PC-9 (cell line): ENCODE results near the gene TSFM. TPM values are rescaled to one million over a fixed set of nuclear protein-coding genes. Genes with fewer than 3 reads are reported as not detected.

Source experiments
- Bru-seq: library from RNA; stranded (reverse); fragments of 400-500 nt; gene quantifications from one replicate; lab custom pipeline; 2021; lab: Mats Ljungman, UMichigan
- BruChase-seq, 2 experiments: library from RNA; stranded (reverse); fragments of 400-500 nt; gene quantifications; one replicate each; lab custom pipeline; 2021; lab: Mats Ljungman, UMichigan
- BruUV-seq: library from RNA; stranded (reverse); fragments of 400-500 nt; replicated peaks from 2 replicates; lab custom pipeline; 2021; lab: Mats Ljungman, UMichigan
- CTCF ChIA-PET: fragments of 300-600 bp; sonication (Branson Sonifier 250); formaldehyde crosslinking; loops from one replicate; lab custom pipeline; 2022; ENCODE audit warnings: antibody characterized with exemption; lab: Charles Lee
- POLR2A ChIA-PET: fragments of 300-600 bp; sonication (Branson Sonifier 250); formaldehyde crosslinking; loops from one replicate; lab custom pipeline; 2022; ENCODE audit warnings: antibody characterized with exemption; ENCODE audit not compliant: unreplicated experiment; lab: Charles Lee
- DNase-seq, 2 experiments: peaks; one replicate each; pipeline versions ENCODE4 v3.0.0 to v3.0.0-alpha.2; 2015 to 2022; ENCODE audit warnings: mixed read lengths in 1 of 2
- H2AFZ ChIP-seq: fragments of 200-600 bp; sonication (generic); 2 replicates; pipeline ENCODE4 v1.8.1; 2017; ENCODE audit warnings: antibody characterized with exemption
- H3F3A ChIP-seq: fragments of 200-600 bp; sonication (generic); 2 replicates; pipeline ENCODE4 v1.8.1; 2017; ENCODE audit warnings: antibody characterized with exemption, mild to moderate bottlenecking, low read depth; ENCODE audit not compliant: insufficient read depth
- H3K27ac ChIP-seq: fragments of 200-600 bp; sonication (generic); 2 replicates; pipeline ENCODE4 v1.6.1; 2016; ENCODE audit warnings: mixed run types
- H3K27me3 ChIP-seq: fragments of 200-600 bp; sonication (generic); 2 replicates; pipeline ENCODE4 v1.6.1; 2016; ENCODE audit warnings: low read depth, mixed run types; ENCODE audit not compliant: insufficient read depth
- H3K36me3 ChIP-seq: fragments of 200-600 bp; sonication (generic); 2 replicates; pipeline ENCODE4 v1.6.1; 2016; ENCODE audit warnings: low read depth, mixed run types
- H3K4me1 ChIP-seq: fragments of 200-600 bp; sonication (generic); replicated peaks from 2 replicates; pipeline ENCODE4 v1.6.1; 2016; ENCODE audit warnings: mixed run types; ENCODE audit not compliant: insufficient read depth
- H3K4me2 ChIP-seq: fragments of 200-600 bp; sonication (generic); 2 replicates; pipeline ENCODE4 v1.6.1; 2017; ENCODE audit warnings: mixed run types
- H3K4me3 ChIP-seq: fragments of 200-600 bp; sonication (generic); 2 replicates; pipeline ENCODE4 v1.6.1; 2016; ENCODE audit warnings: mixed run types
- H3K79me2 ChIP-seq: fragments of 200-600 bp; sonication (generic); 2 replicates; pipeline ENCODE4 v1.6.1; 2017; ENCODE audit warnings: low read depth, mixed run types
- H3K9me2 ChIP-seq: fragments of 200-600 bp; sonication (generic); 2 replicates; pipeline ENCODE4 v1.8.1; 2017; ENCODE audit warnings: mild to moderate bottlenecking; ENCODE audit not compliant: insufficient read depth
- H3K9me3 ChIP-seq: fragments of 200-600 bp; sonication (generic); 2 replicates; pipeline ENCODE4 v1.8.1; 2016; ENCODE audit warnings: low read depth; ENCODE audit not compliant: insufficient read depth
- H4K20me1 ChIP-seq: fragments of 200-600 bp; sonication (generic); 2 replicates; pipeline ENCODE4 v1.8.1; 2017; ENCODE audit not compliant: insufficient read depth
- CTCF ChIP-seq: fragments of 200-600 bp; sonication (generic); conservative IDR thresholded peaks from 2 replicates; pipeline ENCODE4 v1.6.1; 2017; ENCODE audit warnings: mixed run types, antibody characterized with exemption, mild to moderate bottlenecking, moderate library complexity
- EZH2 ChIP-seq: fragments of 200-600 bp; sonication (generic); IDR thresholded peaks from 2 replicates; pipeline ENCODE4 v1.8.0; 2017; ENCODE audit warnings: antibody characterized with exemption, low read depth
- intact Hi-C: fragments of 100-400 bp; cut with micrococcal nuclease; formaldehyde crosslinking; loops from one replicate; pipeline ENCODE4 v1.10.0; 2022; ENCODE audit not compliant: unreplicated experiment
- long read RNA-seq: library from polyadenylated mRNA; stranded (forward); transcript quantifications from one replicate; pipeline ENCODE4 v2.0.0, GENCODE V29; 2022
- total RNA-seq: library from RNA; stranded (reverse); gene quantifications from 2 replicates; pipeline ENCODE4 v1.2.3, GENCODE V29; 2021

The TSFM gene
- 38.1 and 44.8 TPM in 2 replicates for total RNA-seq
- Bru-seq, nascent RNA, result percentile 72 among the genes with signal in this experiment
- percentile 68 among the genes with signal in this experiment for BruChase-seq, experiment 1, labeled RNA remaining after a 2-hour chase
- BruChase-seq, experiment 2, labeled RNA remaining after a 6-hour chase, result percentile 74 among the genes with signal in this experiment
- long read RNA-seq, transcript TSFM-204 (6 exons, 2,192 nt), result major isoform, 57 of 78 reads
- long read RNA-seq, partial matches to known transcripts, result 6 of 78 reads
- long read RNA-seq, other reads (novel, unspliced or antisense), result 11 of 78 reads

GRCh38 chr12:57782608-57783465 is at the start of gene TSFM:
TSS of gene TSFM (plus strand) at chr12:57782787. CDS start at chr12:57782802, 15 bp downstream.
- POLR2A ChIA-PET, result interaction anchor here (0.6 kb wide), 1 partner anchor 10 kb away, joined by 4 read pairs; the partner anchor contains the start of gene EEF1AKMT3
- H2AFZ ChIP-seq, result peak within 1 kb of the TSS; percentile 90
- no TSS peak for BruUV-seq

GRCh38 chr12:57733928-57734327 is 48.7 kb upstream of the TSFM start:
- no peaks in the 10 kb centered on the region for H3K9me2 ChIP-seq
- TF ChIP-seq CTCF (no peak), EZH2 (no peak)
- intact Hi-C loops, result no loop called here
- H3K4me1 ChIP-seq, result no peaks in the 10 kb centered on the region
- no peak overlapping the region for H3K27ac ChIP-seq
- H3K27me3 ChIP-seq, result peaks cover 22% of the 10 kb centered on the region
- ChIA-PET CTCF (no interaction called here), POLR2A (no interaction called here)
- no peak for DNase-seq
- H3K9me3 ChIP-seq, result no peaks in the 10 kb centered on the region
- H3F3A ChIP-seq, result peaks cover 5% of the 10 kb centered on the region; the same call in 1 of the 2 replicates
- no TSS peak for BruUV-seq
- H3K4me2 ChIP-seq, result no peak overlapping the region
- no peaks in the 10 kb centered on the region for H3K79me2 ChIP-seq
- H3K4me3 ChIP-seq, result no peak overlapping the region
- no peaks in the 10 kb centered on the region for H4K20me1 ChIP-seq
- no peak overlapping the region for H2AFZ ChIP-seq
- no peaks in the 10 kb centered on the region for H3K36me3 ChIP-seq

More at GRCh38 chr12:57782608-57783465, at the start of gene TSFM:
- H3K27me3 ChIP-seq, result no peaks in the 10 kb centered on the region
- H3K9me2 ChIP-seq, result no peaks in the 10 kb centered on the region
- no peaks in the 10 kb centered on the region for H4K20me1 ChIP-seq
- peak within 1 kb of the TSS; percentile 96 for H3K4me3 ChIP-seq
- peaks cover 10% of the 10 kb centered on the region; the same call in 1 of the 2 replicates for H3F3A ChIP-seq
- H3K36me3 ChIP-seq, result peaks cover 26% of the 10 kb centered on the region
- peak; percentile 81 to 91 for DNase-seq
- no peak within 1 kb of the TSS for H3K27ac ChIP-seq
- H3K79me2 ChIP-seq, result peaks cover 14% of the 10 kb centered on the region
- peak within 1 kb of the TSS; percentile 75 for H3K4me2 ChIP-seq
- H3K4me1 ChIP-seq, result peaks cover 8% of the 10 kb centered on the region
- CTCF ChIA-PET, result interaction anchor here (0.7 kb wide), 1 partner anchor 17 kb away, joined by 3 read pairs; no protein-coding TSS in a partner anchor
- peak; percentile 91 for TF ChIP-seq CTCF
- no peak for TF ChIP-seq EZH2
- intact Hi-C loops, result loop anchor here (1.0 kb wide), 1 partner anchor 122 kb away; no protein-coding TSS in a partner anchor
- no peaks in the 10 kb centered on the region for H3K9me3 ChIP-seq

- POLR2A ChIA-PET, result no interaction called here
These were observed 48.0 kb upstream of the TSFM start for GRCh38 chr12:57734591-57734990.

More at GRCh38 chr12:57734591-57734990, 48.0 kb upstream of the TSFM start:
- Histone ChIP-seq H4K20me1 (no peaks in the 10 kb centered on the region), H3K4me3 (no peak overlapping the region), H2AFZ (no peak overlapping the region), H3K36me3 (no peaks in the 10 kb centered on the region), H3K79me2 (no peaks in the 10 kb centered on the region), H3K27me3 (peaks cover 22% of the 10 kb centered on the region), H3K9me3 (no peaks in the 10 kb centered on the region), H3K9me2 (no peaks in the 10 kb centered on the region), H3K27ac (no peak overlapping the region), H3K4me2 (no peak overlapping the region), H3K4me1 (no peaks in the 10 kb centered on the region), H3F3A (peaks cover 5% of the 10 kb centered on the region; the same call in 1 of the 2 replicates)
- no TSS peak for BruUV-seq
- no peak for TF ChIP-seq CTCF
- no peak for TF ChIP-seq EZH2
- CTCF ChIA-PET, result no interaction called here
- no peak for DNase-seq
- intact Hi-C loops, result no loop called here
